ENCODE measurements around the gene ZSCAN12. TPM values are rescaled to one million over a fixed set of nuclear protein-coding genes. Genes with fewer than 3 reads are reported as not detected.

Gene ZSCAN12
- polyA plus RNA-seq, 1 donor from 2014 or later, result 20.3 TPM

GRCh38 chr6:28349344-28349891 is 50.1 kb downstream of the ZSCAN12 start:
- no peaks in the 10 kb centered on the region for H3K36me3 ChIP-seq (ENCODE audit: insufficient read depth, low read length)

GRCh38 chr6:28347119-28347518 is 52.4 kb downstream of the ZSCAN12 start:
- TF ChIP-seq POLR2AphosphoS5 (IDR thresholded peaks at IDR 0.05), result no peak
- no peak for TF ChIP-seq CTCF (IDR thresholded peaks at IDR 0.05; ENCODE audit: poor library complexity, severe bottlenecking)
- no peak for TF ChIP-seq RAD21 (conservative IDR thresholded peaks at IDR 0.05)
- H3K4me3 ChIP-seq (ENCODE audit: low read length), result no peak overlapping the region
- H3K27ac ChIP-seq (ENCODE audit: low read length), result no peak overlapping the region
- no peaks in the 10 kb centered on the region for H3K27me3 ChIP-seq (ENCODE audit: insufficient read depth, low read depth, low read length)
- H3K4me2 ChIP-seq (ENCODE audit: low read length), result no peak overlapping the region
- no peak overlapping the region for H3K9ac ChIP-seq (ENCODE audit: low read length)
- no peak overlapping the region for H2AFZ ChIP-seq (ENCODE audit: low read depth, low read length)
- no peaks in the 10 kb centered on the region for H3K9me2 ChIP-seq (ENCODE audit: insufficient read depth, low read length)
- peaks cover 3% of the 10 kb centered on the region for H3F3A ChIP-seq (ENCODE audit: insufficient read depth, low read length, poor library complexity, severe bottlenecking)
- no peaks in the 10 kb centered on the region for H4K20me1 ChIP-seq (ENCODE audit: insufficient read depth)
- no peaks in the 10 kb centered on the region for H3K9me3 ChIP-seq (ENCODE audit: low read length)
- peaks cover 24% of the 10 kb centered on the region for H3K79me2 ChIP-seq (replicated peaks; ENCODE audit: insufficient read depth, low read length)
- no peaks in the 10 kb centered on the region for H3K36me3 ChIP-seq (ENCODE audit: insufficient read depth, low read length)

More at GRCh38 chr6:28349344-28349891, 50.1 kb downstream of the ZSCAN12 start:
- Histone ChIP-seq H3K27me3 (ENCODE audit: insufficient read depth, low read depth, low read length) (no peaks in the 10 kb centered on the region), H3K4me2 (ENCODE audit: low read length) (peak overlapping the region; percentile 60), H3K4me3 (ENCODE audit: low read length) (peak overlapping the region; percentile 74), H3F3A (ENCODE audit: insufficient read depth, low read length, poor library complexity, severe bottlenecking) (peaks cover 3% of the 10 kb centered on the region), H3K9me2 (ENCODE audit: insufficient read depth, low read length) (no peaks in the 10 kb centered on the region), H3K79me2 (replicated peaks; ENCODE audit: insufficient read depth, low read length) (peaks cover 30% of the 10 kb centered on the region), H3K9ac (ENCODE audit: low read length) (peak overlapping the region; percentile 86), H4K20me1 (ENCODE audit: insufficient read depth) (no peaks in the 10 kb centered on the region), H3K27ac (ENCODE audit: low read length) (peak overlapping the region; percentile 93), H2AFZ (ENCODE audit: low read depth, low read length) (peak overlapping the region; percentile 87), H3K9me3 (ENCODE audit: low read length) (no peaks in the 10 kb centered on the region)
- TF ChIP-seq EP300 (conservative IDR thresholded peaks at IDR 0.05; ENCODE audit: poor library complexity, severe bottlenecking) (no peak), TAF1 (IDR thresholded peaks at IDR 0.05; ENCODE audit: low read depth) (no peak)

GRCh38 chr6:28345201-28345600 is 54.3 kb downstream of the ZSCAN12 start:
- no peak overlapping the region for H2AFZ ChIP-seq (ENCODE audit: low read depth, low read length)
- H3K4me3 ChIP-seq (ENCODE audit: low read length), result no peak overlapping the region
- no peak overlapping the region for H3K27ac ChIP-seq (ENCODE audit: low read length)
- no peaks in the 10 kb centered on the region for H3K36me3 ChIP-seq (ENCODE audit: insufficient read depth, low read length)
- H3K4me2 ChIP-seq (ENCODE audit: low read length), result no peak overlapping the region
- H4K20me1 ChIP-seq (ENCODE audit: insufficient read depth), result no peaks in the 10 kb centered on the region
- H3F3A ChIP-seq (ENCODE audit: insufficient read depth, low read length, poor library complexity, severe bottlenecking), result no peaks in the 10 kb centered on the region
- no peaks in the 10 kb centered on the region for H3K9me2 ChIP-seq (ENCODE audit: insufficient read depth, low read length)
- H3K27me3 ChIP-seq (ENCODE audit: insufficient read depth, low read depth, low read length), result no peaks in the 10 kb centered on the region
- no peak overlapping the region for H3K9ac ChIP-seq (ENCODE audit: low read length)
- TF ChIP-seq EZH2 (IDR thresholded peaks at IDR 0.05; ENCODE audit: borderline replicate concordance, insufficient read depth, low read length, poor library complexity, severe bottlenecking) (no peak), POLR2AphosphoS5 (IDR thresholded peaks at IDR 0.05) (no peak), RAD21 (conservative IDR thresholded peaks at IDR 0.05) (no peak), MXI1 (conservative IDR thresholded peaks at IDR 0.05; ENCODE audit: poor library complexity, severe bottlenecking) (no peak), EP300 (conservative IDR thresholded peaks at IDR 0.05; ENCODE audit: poor library complexity, severe bottlenecking) (no peak), CTCF (IDR thresholded peaks at IDR 0.05; ENCODE audit: poor library complexity, severe bottlenecking) (no peak), REST (IDR thresholded peaks at IDR 0.05; ENCODE audit: borderline replicate concordance) (no peak), SMC3 (conservative IDR thresholded peaks at IDR 0.05; ENCODE audit: poor library complexity) (no peak), TAF1 (IDR thresholded peaks at IDR 0.05; ENCODE audit: low read depth) (no peak)
- peaks cover 5% of the 10 kb centered on the region for H3K79me2 ChIP-seq (replicated peaks; ENCODE audit: insufficient read depth, low read length)
- no peaks in the 10 kb centered on the region for H3K9me3 ChIP-seq (ENCODE audit: low read length)

Measured in neural cell (in vitro differentiated cells).